HCT116 (cell line): ENCODE results near the gene TCF7L2. TPM values are rescaled to one million over a fixed set of nuclear protein-coding genes. Genes with fewer than 3 reads are reported as not detected.
A peak's percentile ranks its signal among the peaks of the same experiment; 100 is the strongest.

Experiments
- ATAC-seq: fragments of 200-7000 bp; cut with Tn5 transposase; 2 replicates; pipeline ENCODE4 v1.9.1; 2020; ENCODE audit warnings: mild to moderate bottlenecking, moderate library complexity
- BruUV-seq: library from RNA; stranded (reverse); fragments of 400-500 nt; replicated peaks from 2 replicates; lab custom pipeline; 2021; lab: Mats Ljungman, UMichigan
- CTCF ChIA-PET: fragments of 300-600 bp; sonication (Branson Sonifier 250); formaldehyde crosslinking; loops from one replicate; lab custom pipeline; 2021; ENCODE audit warnings: antibody characterized with exemption; lab: Charles Lee
- POLR2A ChIA-PET: fragments of 300-600, 350-600 bp; sonication (Branson Sonifier 250); formaldehyde crosslinking; loops from one replicate; lab custom pipeline; 2021; ENCODE audit warnings: antibody characterized with exemption; lab: Charles Lee
- RAD21 ChIA-PET, 2 experiments: fragments of 300-600 bp; sonication (Branson Sonifier 250); formaldehyde crosslinking; loops; one replicate each; lab custom pipeline; 2023; ENCODE audit warnings: low total read pairs in 2 of 2; ENCODE audit not compliant: uncharacterized antibody in 2 of 2, unreplicated experiment in 2 of 2, low non-redundant PET in 1 of 2; lab: Charles Lee
- DNase-seq: peaks from one replicate; pipeline ENCODE4 v3.0.0-alpha.2; 2010; ENCODE audit warnings: low read depth, low spot score
- H2AFZ ChIP-seq: fragments of 200-600 bp; shearing (Covaris generic), sonication (generic); 2 replicates; pipeline ENCODE4 v1.6.1; 2017; ENCODE audit warnings: low read depth, mixed run types, mixed read lengths, antibody characterized with exemption, low read length; ENCODE audit not compliant: poor library complexity, severe bottlenecking
- H3K27ac ChIP-seq: 2 replicates; pipeline ENCODE4 v1.5.1; 2012; ENCODE audit warnings: low read depth, low read length
- H3K27me3 ChIP-seq: fragments of 200-600 bp; sonication (generic); 2 replicates; pipeline ENCODE4 v1.6.1; 2016; ENCODE audit warnings: mixed run types, low read length, mixed read lengths; ENCODE audit not compliant: insufficient read depth
- H3K36me3 ChIP-seq, 2 experiments: fragments of 200-500 bp in 1 of 2; fragments of 200-600 bp in 1 of 2; sonication (Bioruptor generic) in 1 of 2; sonication (generic) in 1 of 2; 2 replicates each; pipeline versions ENCODE4 v1.5.1 to v1.6.1; 2014 to 2016; ENCODE audit warnings: low read length in 2 of 2, inconsistent platforms in 1 of 2, mixed read lengths in 1 of 2, mixed run types in 1 of 2; ENCODE audit not compliant: insufficient read depth in 2 of 2, control insufficient read depth in 1 of 2
- H3K4me1 ChIP-seq, 2 experiments: fragments of 200-600 bp in 1 of 2; sonication (generic) in 1 of 2; 2 replicates each; pipeline versions ENCODE4 v1.5.1 to v1.6.1; 2012 to 2017; ENCODE audit warnings: low read length in 2 of 2, inconsistent platforms in 1 of 2, mild to moderate bottlenecking in 1 of 2, mixed read lengths in 1 of 2, mixed run types in 1 of 2, moderate library complexity in 1 of 2; ENCODE audit not compliant: insufficient read depth in 2 of 2, control insufficient read depth in 1 of 2
- H3K4me2 ChIP-seq: fragments of 200-600 bp; sonication (generic); 2 replicates; pipeline ENCODE4 v1.6.1; 2017; ENCODE audit warnings: mixed run types, low read length, mixed read lengths
- H3K4me3 ChIP-seq, 2 experiments: fragments of 200-600 bp in 1 of 2; sonication (generic) in 1 of 2; replicated peaks in 1 of 2; 2 replicates each; pipeline ENCODE4 v1.5.1; 2011 to 2016; ENCODE audit warnings: low read length in 2 of 2, control low read depth in 1 of 2, low read depth in 1 of 2, mild to moderate bottlenecking in 1 of 2, mixed read lengths in 1 of 2, mixed run types in 1 of 2
- H3K79me2 ChIP-seq: fragments of 200-600 bp; sonication (generic); 2 replicates; pipeline ENCODE4 v1.6.1; 2017; ENCODE audit warnings: mild to moderate bottlenecking, mixed run types, low read length, moderate library complexity, mixed read lengths; ENCODE audit not compliant: insufficient read depth
- H3K9ac ChIP-seq: fragments of 200-600 bp; sonication (generic); 2 replicates; pipeline ENCODE4 v1.6.1; 2016; ENCODE audit warnings: low read length, mixed read lengths
- H3K9me2 ChIP-seq: fragments of 200-600 bp; sonication (generic), shearing (Covaris generic); 2 replicates; pipeline ENCODE4 v1.6.1; 2017; ENCODE audit warnings: mixed run types, mild to moderate bottlenecking, moderate library complexity; ENCODE audit not compliant: insufficient read depth
- H3K9me3 ChIP-seq, 2 experiments: fragments of 200-500 bp in 1 of 2; fragments of 200-600 bp in 1 of 2; sonication (Bioruptor generic) in 1 of 2; sonication (generic) in 1 of 2; 2 replicates each; pipeline ENCODE4 v1.6.1; 2014 to 2017; ENCODE audit warnings: low read length in 2 of 2, mixed read lengths in 2 of 2, inconsistent platforms in 1 of 2, low read depth in 1 of 2, mild to moderate bottlenecking in 1 of 2, mixed run types in 1 of 2, moderate library complexity in 1 of 2; ENCODE audit not compliant: control insufficient read depth in 1 of 2, insufficient read depth in 1 of 2
- H4K20me1 ChIP-seq: fragments of 200-600 bp; sonication (generic), shearing (Covaris generic); 2 replicates; pipeline ENCODE4 v1.6.1; 2017; ENCODE audit warnings: mixed run types, mild to moderate bottlenecking, moderate library complexity; ENCODE audit not compliant: insufficient read depth
- ATF3 ChIP-seq: IDR thresholded peaks from 2 replicates; pipeline ENCODE4 v1.6.1; 2012
- EGR1 ChIP-seq: IDR thresholded peaks from 2 replicates; pipeline ENCODE4 v1.6.1; 2012; ENCODE audit warnings: low read depth
- ELF1 ChIP-seq: IDR thresholded peaks from 2 replicates; pipeline ENCODE4 v1.6.1; 2012; ENCODE audit warnings: low read depth, borderline replicate concordance
- EZH2 ChIP-seq: fragments of 200-600 bp; sonication (generic); IDR thresholded peaks from 2 replicates; pipeline ENCODE4 v1.6.1; 2017; ENCODE audit warnings: antibody characterized with exemption, mixed run types
- EZH2phosphoT487 ChIP-seq: fragments of 200-600 bp; IDR thresholded peaks from 2 replicates; pipeline ENCODE4 v1.6.1; 2018; ENCODE audit warnings: antibody characterized with exemption, borderline replicate concordance
- FOSL1 ChIP-seq: IDR thresholded peaks from 2 replicates; pipeline ENCODE4 v1.6.1; 2012; ENCODE audit warnings: low read depth
- JUND ChIP-seq: IDR thresholded peaks from 2 replicates; pipeline ENCODE4 v1.6.1; 2012
- POLR2A ChIP-seq: IDR thresholded peaks from 2 replicates; pipeline ENCODE4 v1.7.0; 2011; ENCODE audit warnings: borderline replicate concordance; ENCODE audit not compliant: insufficient read depth, insufficient read length; ENCODE audit errors: extremely low read depth
- REST ChIP-seq: IDR thresholded peaks from 2 replicates; pipeline ENCODE4 v1.6.1; 2012; ENCODE audit warnings: low read depth
- SP1 ChIP-seq: IDR thresholded peaks from 2 replicates; pipeline ENCODE4 v1.6.1; 2012; ENCODE audit warnings: low read depth
- TCF7L2 ChIP-seq: IDR thresholded peaks from 2 replicates; pipeline ENCODE4 v1.7.0; 2011; ENCODE audit warnings: borderline replicate concordance, inconsistent platforms; ENCODE audit not compliant: insufficient read depth, insufficient read length; ENCODE audit errors: extremely low read depth
- YY1 ChIP-seq: IDR thresholded peaks from 2 replicates; pipeline ENCODE4 v1.6.1; 2011; ENCODE audit warnings: low read length, low read depth, moderate library complexity, mild to moderate bottlenecking; ENCODE audit not compliant: insufficient replicate concordance; ENCODE audit errors: extremely low read depth
- intact Hi-C: fragments of 100-400 bp; cut with micrococcal nuclease; formaldehyde crosslinking; loops from 2 replicates; pipeline ENCODE4 v1.10.0; 2022
- total RNA-seq: library from RNA; stranded (reverse); gene quantifications from one replicate; pipeline ENCODE4 v1.2.1, GENCODE V29; 2021; ENCODE audit not compliant: unreplicated experiment

TCF7L2 gene
- total RNA-seq, 1 experiment from 2014 or later = 164 TPM

DNA sequence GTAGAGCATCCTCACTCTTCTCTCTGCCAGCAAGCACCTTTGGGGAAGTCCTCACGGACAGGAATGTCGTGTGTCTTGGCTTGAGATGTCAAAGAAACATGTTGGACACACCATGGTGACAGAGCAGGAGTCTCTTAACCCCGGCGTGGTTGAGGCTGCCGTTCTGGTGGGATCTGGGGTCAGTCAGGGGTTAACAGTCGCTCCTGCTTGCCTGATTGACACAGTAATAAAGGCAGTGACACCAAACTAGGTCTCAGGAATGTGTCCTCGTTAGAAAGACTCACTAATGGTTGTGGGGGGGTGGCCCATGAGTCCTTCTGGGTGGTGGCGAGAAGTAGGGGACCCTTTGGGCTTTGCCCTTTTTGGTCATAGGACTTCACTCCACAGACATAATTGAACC is 69.0 kb downstream of the TCF7L2 start:
- no TSS peak for BruUV-seq
- TF ChIP-seq YY1 (no peak), EGR1 (no peak), JUND (no peak), TCF7L2 (no peak), SP1 (no peak), POLR2A (no peak), REST (no peak), ATF3 (no peak), EZH2phosphoT487 (no peak), EZH2 (no peak), FOSL1 (no peak), ELF1 (no peak)
- DNase-seq (no peak), ATAC-seq (no peak)
- peaks cover 45 to 61% of the 10 kb centered on the region in 2 experiments for H3K4me1 ChIP-seq
- H2AFZ ChIP-seq = no peak overlapping the region
- H3K27me3 ChIP-seq = no peaks in the 10 kb centered on the region
- no peaks in the 10 kb centered on the region for H3K9me3 ChIP-seq
- no peak overlapping the region for H3K9ac ChIP-seq
- H3K9me2 ChIP-seq = no peaks in the 10 kb centered on the region
- POLR2A ChIA-PET = no interaction called here
- peaks cover 12 to 29% of the 10 kb centered on the region in 2 experiments for H3K36me3 ChIP-seq
- peaks cover 97% of the 10 kb centered on the region for H3K79me2 ChIP-seq
- H3K4me3 ChIP-seq = no peak overlapping the region
- H3K27ac ChIP-seq = 0 out of 2 replicates have a peak overlapping the region, but pooled peaks have one; percentile 0
- peaks cover 25% of the 10 kb centered on the region for H4K20me1 ChIP-seq
- CTCF ChIA-PET = no interaction called here
- RAD21 ChIA-PET = no interaction called here
- H3K4me2 ChIP-seq = no peak overlapping the region
- intact Hi-C loops = no loop called here
